ENCODE results near the gene MED13L. TPM values are rescaled to one million over a fixed set of nuclear protein-coding genes. Genes with fewer than 3 reads are reported as not detected.

MED13L gene
- total and polyA plus RNA-seq, 8 donors, result 10.3 to 93.8 (median 53.0) TPM

- no peak for TF ChIP-seq CTCF (IDR thresholded peaks at IDR 0.05)
- Histone ChIP-seq H3K4me1 (peaks cover 0 to 10% (median 0%) of the 10 kb centered on the region in 3 donors), H3K9me3 (no peaks in the 10 kb centered on the region), H3K36me3 (no peaks in the 10 kb centered on the region), H3K27me3 (no peaks in the 10 kb centered on the region), H3K27ac (no peak overlapping the region), H3K4me3 (no peak overlapping the region)
- 87 to 89% methylated on average over 4 of the region's 4 CpGs for WGBS, 2 donors
- ATAC-seq (no peak), FAIRE-seq (no peak), DNase-seq (no peak)
- intact Hi-C loops (cut with DNase I), result no loop called here
These were observed 213.0 kb downstream of the MED13L start for GRCh38 chr12:116064493-116064892.

- DNase-seq (no peak), FAIRE-seq (no peak), ATAC-seq (no peak)
- Histone ChIP-seq H3K4me1 (peaks cover 0 to 10% (median 0%) of the 10 kb centered on the region in 3 donors), H3K9me3 (no peaks in the 10 kb centered on the region), H3K27me3 (no peaks in the 10 kb centered on the region), H3K27ac (no peak overlapping the region), H3K4me3 (no peak overlapping the region), H3K36me3 (no peaks in the 10 kb centered on the region)
- no peak for TF ChIP-seq CTCF (IDR thresholded peaks at IDR 0.05)
- 94 to 95% methylated on average over 4 of the region's 4 CpGs for WGBS, 2 donors
- intact Hi-C loops (cut with DNase I), result no loop called here
These were observed 214.8 kb downstream of the MED13L start for GRCh38 chr12:116062698-116063097.

GRCh38 chr12:116060764-116061163 is 216.7 kb downstream of the MED13L start:
- Histone ChIP-seq H3K27me3 (no peaks in the 10 kb centered on the region), H3K4me3 (no peak overlapping the region), H3K36me3 (no peaks in the 10 kb centered on the region), H3K4me1 (peaks cover 0 to 9% (median 0%) of the 10 kb centered on the region in 3 donors), H3K27ac (no peak overlapping the region), H3K9me3 (no peaks in the 10 kb centered on the region)
- ATAC-seq, result peak in 2 of 4 donors; percentile 39 to 41
- WGBS, 2 donors, result 39% methylated on average over 2 of the region's 2 CpGs
- DNase-seq, result no peak
- TF ChIP-seq CTCF (IDR thresholded peaks at IDR 0.05), result no peak
- intact Hi-C loops (cut with DNase I), result no loop called here
- no peak for FAIRE-seq

- WGBS, 2 donors, result 84 to 86% methylated on average over 4 of the region's 4 CpGs
- Histone ChIP-seq H3K4me1 (peaks cover 0 to 5% (median 0%) of the 10 kb centered on the region in 3 donors), H3K27ac (no peak overlapping the region), H3K36me3 (no peaks in the 10 kb centered on the region), H3K27me3 (no peaks in the 10 kb centered on the region), H3K9me3 (no peaks in the 10 kb centered on the region), H3K4me3 (no peak overlapping the region)
- no peak for TF ChIP-seq CTCF (IDR thresholded peaks at IDR 0.05)
- no peak for ATAC-seq
- no peak for DNase-seq
- no peak for FAIRE-seq
- intact Hi-C loops (cut with DNase I), result no loop called here
These were observed 217.6 kb downstream of the MED13L start for GRCh38 chr12:116059904-116060303.

- Histone ChIP-seq H3K36me3 (no peaks in the 10 kb centered on the region), H3K27me3 (no peaks in the 10 kb centered on the region), H3K4me1 (peaks cover 0 to 11% (median 3%) of the 10 kb centered on the region in 3 donors), H3K4me3 (no peak overlapping the region), H3K9me3 (no peaks in the 10 kb centered on the region), H3K27ac (no peak overlapping the region)
- WGBS, 2 donors, result 67 to 70% methylated on average over 3 of the region's 3 CpGs
- FAIRE-seq (no peak), ATAC-seq (no peak), DNase-seq (no peak)
- intact Hi-C loops (cut with DNase I), result no loop called here
- TF ChIP-seq CTCF (IDR thresholded peaks at IDR 0.05), result no peak
These were observed 218.9 kb downstream of the MED13L start for GRCh38 chr12:116058574-116058973.

All from pancreas (tissue), 10 donors.